C4-2B (cell line): ENCODE measurements around the gene RFX8.

Experiments
- CTCF ChIP-seq: fragments of 450-650 bp; conservative IDR thresholded peaks from 2 replicates; pipeline ENCODE4 v1.5.1; 2017; ENCODE audit warnings: mild to moderate bottlenecking
- ZFX ChIP-seq: fragments of 450-650 bp; IDR thresholded peaks from 2 replicates; pipeline ENCODE4 v1.6.1; 2017

DNA sequence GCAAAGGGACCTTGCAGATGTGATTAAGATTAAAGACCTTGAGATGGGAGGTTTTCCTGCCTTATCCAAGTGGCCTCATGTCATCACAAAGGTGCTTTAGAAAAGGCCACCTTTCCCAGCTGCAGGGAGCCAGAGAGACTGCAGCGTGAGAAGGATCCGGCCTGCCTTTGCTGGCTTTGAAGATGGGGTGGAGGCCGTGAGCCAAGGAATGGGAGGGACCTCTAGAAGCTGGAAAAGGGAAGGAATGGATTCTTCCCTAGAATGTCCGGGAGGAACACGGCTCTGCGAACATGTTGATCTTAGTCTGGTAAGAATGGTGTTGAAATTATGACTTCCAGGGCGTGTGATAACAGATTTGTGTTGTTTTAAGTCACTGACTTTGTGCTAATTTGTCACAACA lies 47.7 kb downstream of the RFX8 start:
- no peak for TF ChIP-seq CTCF
- no peak for TF ChIP-seq ZFX
